PFSK-1 (cell line): ENCODE results near the gene IGFALS. TPM values are rescaled to one million over a fixed set of nuclear protein-coding genes. Genes with fewer than 3 reads are reported as not detected.

Experiments used
- FOXP2 ChIP-seq: optimal IDR thresholded peaks from 2 replicates; pipeline ENCODE3; 2011; ENCODE audit warnings: borderline replicate concordance, control low read depth, inconsistent platforms; ENCODE audit not compliant: insufficient read depth; ENCODE audit errors: extremely low read length, extremely low read depth
- POLR2AphosphoS5 ChIP-seq: IDR thresholded peaks from 2 replicates; pipeline ENCODE4 v1.6.1; 2012; ENCODE audit warnings: low read depth, mild to moderate bottlenecking, control low read depth, low read length, moderate library complexity
- SIN3A ChIP-seq: IDR thresholded peaks from 2 replicates; pipeline ENCODE4 v1.6.1; 2012; ENCODE audit warnings: mild to moderate bottlenecking, low read length, moderate library complexity, borderline replicate concordance; ENCODE audit not compliant: insufficient read depth
- TAF1 ChIP-seq: IDR thresholded peaks from 2 replicates; pipeline ENCODE4 v1.6.1; 2012; ENCODE audit warnings: low read length, control low read depth, borderline replicate concordance; ENCODE audit not compliant: insufficient read depth
- polyA plus RNA-seq: library from polyadenylated mRNA; unstranded; fragments of >200 nt; gene quantifications from one replicate; pipeline ENCODE4 v1.2.1, GENCODE V29; 2012; ENCODE audit warnings: low read depth, missing spikeins; ENCODE audit not compliant: insufficient read length
- TF ChIP-seq, protein P1 (sequence below), 2 experiments: IDR thresholded peaks; 2 replicates each; pipeline versions ENCODE4 v1.6.1 to v1.8.0; 2011 to 2012; ENCODE audit warnings: low read depth in 2 of 2, low read length in 2 of 2, control low read depth in 1 of 2, inconsistent platforms in 1 of 2, mild to moderate bottlenecking in 1 of 2, moderate library complexity in 1 of 2; ENCODE audit not compliant: insufficient read depth in 1 of 2

IGFALS gene
- 0.13 TPM for polyA plus RNA-seq

DNA sequence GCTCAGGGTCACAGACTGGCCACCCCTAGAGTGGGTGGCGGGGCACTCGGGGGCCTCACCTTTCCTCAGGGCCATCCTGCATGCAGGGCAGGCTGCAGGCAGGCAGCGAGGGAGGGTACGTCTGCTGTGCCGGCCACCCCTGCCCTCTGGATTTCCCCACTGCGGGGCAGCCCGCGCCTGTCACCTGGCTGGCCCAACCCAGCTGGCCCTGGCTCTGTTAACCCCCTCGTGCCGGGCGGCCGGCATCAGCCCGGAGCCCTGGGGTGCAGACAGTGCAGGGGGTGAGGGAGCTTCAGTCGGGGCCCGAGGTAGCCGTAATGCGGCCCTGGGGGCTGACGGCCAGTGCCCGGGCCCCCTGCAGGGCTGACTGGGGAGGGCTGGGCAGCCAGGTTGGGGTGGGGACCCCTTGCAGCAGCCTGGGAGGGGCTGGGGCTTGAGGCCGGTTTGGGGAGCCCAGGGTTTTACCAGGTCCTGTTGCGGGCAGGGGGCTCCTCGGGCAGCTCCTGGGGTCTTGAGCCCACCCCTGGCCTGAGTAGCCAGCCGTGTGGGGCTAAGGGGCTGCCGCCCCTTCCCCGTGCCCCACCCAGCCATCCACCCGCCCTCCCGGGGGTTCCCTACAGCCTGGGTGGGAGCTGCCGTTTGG lies at the start of gene IGFALS:
TSS of gene IGFALS (minus strand) at position 128 of the 643 bp plus-strand sequence. CDS start at position 75, 53 bp downstream.
- TF ChIP-seq, protein P1, sequence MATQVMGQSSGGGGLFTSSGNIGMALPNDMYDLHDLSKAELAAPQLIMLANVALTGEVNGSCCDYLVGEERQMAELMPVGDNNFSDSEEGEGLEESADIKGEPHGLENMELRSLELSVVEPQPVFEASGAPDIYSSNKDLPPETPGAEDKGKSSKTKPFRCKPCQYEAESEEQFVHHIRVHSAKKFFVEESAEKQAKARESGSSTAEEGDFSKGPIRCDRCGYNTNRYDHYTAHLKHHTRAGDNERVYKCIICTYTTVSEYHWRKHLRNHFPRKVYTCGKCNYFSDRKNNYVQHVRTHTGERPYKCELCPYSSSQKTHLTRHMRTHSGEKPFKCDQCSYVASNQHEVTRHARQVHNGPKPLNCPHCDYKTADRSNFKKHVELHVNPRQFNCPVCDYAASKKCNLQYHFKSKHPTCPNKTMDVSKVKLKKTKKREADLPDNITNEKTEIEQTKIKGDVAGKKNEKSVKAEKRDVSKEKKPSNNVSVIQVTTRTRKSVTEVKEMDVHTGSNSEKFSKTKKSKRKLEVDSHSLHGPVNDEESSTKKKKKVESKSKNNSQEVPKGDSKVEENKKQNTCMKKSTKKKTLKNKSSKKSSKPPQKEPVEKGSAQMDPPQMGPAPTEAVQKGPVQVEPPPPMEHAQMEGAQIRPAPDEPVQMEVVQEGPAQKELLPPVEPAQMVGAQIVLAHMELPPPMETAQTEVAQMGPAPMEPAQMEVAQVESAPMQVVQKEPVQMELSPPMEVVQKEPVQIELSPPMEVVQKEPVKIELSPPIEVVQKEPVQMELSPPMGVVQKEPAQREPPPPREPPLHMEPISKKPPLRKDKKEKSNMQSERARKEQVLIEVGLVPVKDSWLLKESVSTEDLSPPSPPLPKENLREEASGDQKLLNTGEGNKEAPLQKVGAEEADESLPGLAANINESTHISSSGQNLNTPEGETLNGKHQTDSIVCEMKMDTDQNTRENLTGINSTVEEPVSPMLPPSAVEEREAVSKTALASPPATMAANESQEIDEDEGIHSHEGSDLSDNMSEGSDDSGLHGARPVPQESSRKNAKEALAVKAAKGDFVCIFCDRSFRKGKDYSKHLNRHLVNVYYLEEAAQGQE (IDR thresholded peaks at IDR 0.05; ENCODE audit: insufficient read depth in 1 of 2, low read depth in 2 of 2, low read length in 2 of 2): no peak
- no peak for TF ChIP-seq SIN3A
- no peak for TF ChIP-seq TAF1
- TF ChIP-seq FOXP2: no peak
- no peak for TF ChIP-seq POLR2AphosphoS5

DNA sequence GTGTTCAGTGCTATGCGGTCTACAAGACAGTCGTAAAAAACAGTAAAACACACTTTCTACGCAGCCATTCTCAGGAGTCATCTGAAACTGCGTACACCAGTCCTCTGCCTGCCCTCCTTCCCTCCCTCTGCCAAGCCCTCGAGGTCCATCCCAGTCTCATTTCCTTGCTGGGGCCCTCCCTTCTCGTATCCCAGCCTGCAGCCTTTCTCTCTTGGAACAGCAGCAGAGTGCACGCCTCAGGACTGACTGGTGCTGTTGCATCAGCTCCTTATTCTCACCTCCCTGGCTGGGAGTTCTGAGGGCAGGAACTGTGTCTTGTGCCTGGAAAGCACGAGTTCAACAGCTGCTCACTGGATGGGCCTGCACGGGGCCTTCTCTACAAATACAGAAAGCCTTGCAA lies 46.0 kb upstream of the IGFALS start:
- TF ChIP-seq, protein P1 (IDR thresholded peaks at IDR 0.05; ENCODE audit: insufficient read depth in 1 of 2, low read depth in 2 of 2, low read length in 2 of 2): no peak
- TF ChIP-seq POLR2AphosphoS5: peak; percentile 35; the same call in 1 of the 2 replicates

DNA sequence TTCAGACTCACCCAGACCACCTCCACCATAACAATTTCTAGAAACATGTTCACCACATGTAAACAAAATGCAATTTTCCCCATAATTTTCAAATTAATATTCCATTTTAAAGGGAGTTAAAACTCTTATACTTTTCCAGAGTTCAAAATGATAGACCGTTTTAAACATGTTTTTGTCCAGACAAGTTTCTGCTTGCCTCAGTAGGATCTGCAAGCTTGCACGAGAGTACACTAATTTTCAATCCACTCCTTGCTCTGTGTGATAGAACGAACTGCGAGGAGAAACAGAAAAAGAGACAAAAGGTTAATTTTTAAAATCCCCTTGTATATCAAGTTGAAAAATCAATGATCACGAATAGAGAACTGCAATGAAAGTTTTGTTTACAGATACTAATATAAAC lies 40.6 kb upstream of the IGFALS start:
- TF ChIP-seq SIN3A: no peak
- TF ChIP-seq TAF1: no peak
- TF ChIP-seq, protein P1 (IDR thresholded peaks at IDR 0.05; ENCODE audit: insufficient read depth in 1 of 2, low read depth in 2 of 2, low read length in 2 of 2): no peak
- no peak for TF ChIP-seq POLR2AphosphoS5
- TF ChIP-seq FOXP2: no peak

DNA sequence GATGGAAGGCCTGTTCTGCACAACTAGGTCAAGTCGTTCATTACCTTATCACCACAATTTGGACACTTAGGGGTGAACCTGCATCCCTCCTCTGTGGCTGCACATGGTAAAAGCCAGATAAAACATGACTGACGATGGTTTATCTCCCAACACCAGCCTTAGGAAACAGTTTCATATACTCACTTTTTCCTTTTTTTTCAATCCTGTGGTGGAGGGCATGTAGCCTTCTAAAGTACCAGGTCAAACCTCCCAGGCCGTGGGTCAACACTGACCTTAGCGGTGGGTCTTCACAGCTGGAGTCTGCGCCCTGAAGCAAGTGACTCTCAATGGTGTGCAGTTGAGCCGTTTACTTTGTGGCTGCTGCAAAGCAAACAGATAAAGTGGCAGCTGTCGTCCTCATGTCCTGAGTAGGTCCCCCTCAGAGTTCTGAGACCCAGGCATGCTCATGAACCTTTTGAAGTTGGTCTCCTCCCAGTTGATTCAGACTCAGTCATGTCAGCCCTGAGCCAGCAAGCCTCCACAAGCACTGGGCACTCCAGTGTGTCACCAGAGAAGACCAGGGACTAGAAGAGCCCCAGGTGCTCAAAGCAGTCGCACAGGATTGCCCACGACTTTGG lies 39.4 kb upstream of the IGFALS start:
- TF ChIP-seq FOXP2 (no peak), POLR2AphosphoS5 (no peak), TAF1 (no peak), SIN3A (no peak)
- TF ChIP-seq, protein P1 (IDR thresholded peaks at IDR 0.05; ENCODE audit: insufficient read depth in 1 of 2, low read depth in 2 of 2, low read length in 2 of 2): no peak
